HG03280 (cell line): ENCODE results near the gene PAM.
"Not testable (repeated sequence)": the region's sequence is repeated elsewhere in the genome, so short reads cannot be mapped to it uniquely, and the experiment has no call there.

Source experiments
- ATAC-seq: cut with Tn5 transposase; IDR thresholded peaks from one replicate; pipeline ENCODE4 v1.9.1; 2021; ENCODE audit warnings: mild to moderate bottlenecking, moderate library complexity; ENCODE audit not compliant: unreplicated experiment

Gene PAM

DNA sequence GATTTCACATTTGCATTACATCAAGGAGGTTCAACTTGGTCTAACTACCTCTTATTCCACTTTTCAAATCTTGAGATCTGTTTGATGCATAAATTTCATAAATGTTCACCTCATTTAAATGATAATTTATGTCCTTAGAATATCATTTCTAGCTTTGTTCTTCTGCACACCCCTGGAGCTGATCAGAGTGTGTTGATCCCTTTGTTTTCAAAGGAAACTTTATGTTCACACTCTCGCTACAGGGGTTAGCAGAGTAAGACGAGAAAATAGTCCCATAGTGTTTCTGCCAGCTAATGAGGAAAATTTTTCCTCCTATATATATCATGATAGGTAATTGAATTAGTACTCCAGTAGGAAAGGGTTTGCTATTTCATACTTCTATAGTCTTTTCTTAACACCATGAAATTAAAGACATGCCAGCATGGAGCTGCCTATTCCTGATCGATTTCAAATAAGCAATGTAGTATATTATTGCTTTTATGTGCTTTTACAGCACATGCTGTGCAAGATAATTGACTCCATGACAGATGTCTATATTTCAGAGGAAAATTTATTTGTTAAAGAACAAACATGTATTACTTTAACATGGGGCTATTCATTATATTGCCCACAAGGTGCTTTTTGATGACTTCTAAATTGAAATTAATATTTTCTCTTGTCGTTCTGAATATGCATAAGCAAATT, 4.8 kb upstream of the PAM start:
- ATAC-seq = no peak

DNA sequence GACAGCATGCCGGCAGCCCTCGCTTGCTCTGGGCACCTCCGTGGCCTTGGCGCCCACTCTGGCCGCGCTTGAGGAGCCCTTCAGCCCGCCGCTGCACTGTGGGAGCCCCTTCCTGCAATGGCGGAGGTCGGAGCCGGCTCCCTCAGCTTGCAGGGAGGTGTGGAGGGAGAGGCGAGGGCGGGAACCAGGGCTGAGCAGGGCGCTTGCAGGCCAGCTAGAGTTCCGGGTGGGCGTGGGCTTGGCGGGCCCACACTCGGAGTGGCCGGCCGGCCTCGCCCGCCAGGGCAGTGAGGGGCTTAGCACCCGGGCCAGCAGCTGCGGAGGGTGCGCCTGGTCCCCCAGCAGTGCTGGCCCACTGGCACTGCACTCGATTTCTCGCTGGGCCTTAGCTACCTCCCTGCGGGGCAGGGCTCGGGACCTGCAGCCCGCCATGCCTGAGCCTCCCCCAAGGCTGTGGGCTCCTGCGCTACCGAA, 3.2 kb upstream of the PAM start:
- ATAC-seq = not testable (repeated sequence)

DNA sequence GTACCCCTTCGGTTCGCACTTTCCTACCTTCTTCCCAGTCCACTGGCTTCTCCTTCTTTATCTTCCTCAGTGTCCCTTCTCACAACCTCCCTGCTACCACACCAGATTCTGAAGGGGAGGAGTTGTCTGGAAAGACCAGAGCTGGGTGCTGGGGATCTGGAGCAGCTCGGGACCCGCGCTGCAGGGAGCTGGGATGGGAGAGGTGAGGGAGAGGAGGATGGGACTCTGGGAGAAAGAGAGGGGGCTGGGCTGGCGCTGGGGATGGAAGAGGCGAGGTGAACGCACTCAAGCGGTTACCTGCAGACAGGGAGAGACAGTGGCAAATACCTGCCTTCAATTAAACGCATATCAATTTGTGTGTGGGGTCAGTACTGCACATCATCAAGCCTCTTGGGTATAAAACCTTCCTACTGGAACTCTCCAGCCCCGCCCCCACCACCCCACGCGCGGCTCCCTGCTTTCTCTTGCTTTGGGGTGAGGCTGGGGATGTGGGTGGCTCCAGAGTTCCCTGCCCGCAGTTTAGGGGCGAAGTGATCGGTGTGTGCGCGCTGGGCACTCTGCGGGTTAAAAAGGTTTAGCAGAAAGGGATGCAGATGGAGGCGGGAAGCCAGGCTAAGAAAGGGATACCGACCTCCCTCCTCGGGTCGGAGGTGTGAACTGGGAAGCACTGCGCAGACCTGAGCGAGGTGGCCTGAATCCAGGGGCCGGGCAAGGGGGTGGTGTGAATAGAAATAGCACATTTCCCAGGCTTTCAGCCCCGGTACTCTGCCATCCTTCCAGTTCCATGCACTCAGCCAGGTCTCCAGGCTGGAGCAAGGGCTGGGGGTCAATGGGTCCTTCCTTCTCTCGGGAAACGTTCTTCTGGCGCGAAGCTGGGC, 977 bp upstream of the PAM start:
- no peak for ATAC-seq

DNA sequence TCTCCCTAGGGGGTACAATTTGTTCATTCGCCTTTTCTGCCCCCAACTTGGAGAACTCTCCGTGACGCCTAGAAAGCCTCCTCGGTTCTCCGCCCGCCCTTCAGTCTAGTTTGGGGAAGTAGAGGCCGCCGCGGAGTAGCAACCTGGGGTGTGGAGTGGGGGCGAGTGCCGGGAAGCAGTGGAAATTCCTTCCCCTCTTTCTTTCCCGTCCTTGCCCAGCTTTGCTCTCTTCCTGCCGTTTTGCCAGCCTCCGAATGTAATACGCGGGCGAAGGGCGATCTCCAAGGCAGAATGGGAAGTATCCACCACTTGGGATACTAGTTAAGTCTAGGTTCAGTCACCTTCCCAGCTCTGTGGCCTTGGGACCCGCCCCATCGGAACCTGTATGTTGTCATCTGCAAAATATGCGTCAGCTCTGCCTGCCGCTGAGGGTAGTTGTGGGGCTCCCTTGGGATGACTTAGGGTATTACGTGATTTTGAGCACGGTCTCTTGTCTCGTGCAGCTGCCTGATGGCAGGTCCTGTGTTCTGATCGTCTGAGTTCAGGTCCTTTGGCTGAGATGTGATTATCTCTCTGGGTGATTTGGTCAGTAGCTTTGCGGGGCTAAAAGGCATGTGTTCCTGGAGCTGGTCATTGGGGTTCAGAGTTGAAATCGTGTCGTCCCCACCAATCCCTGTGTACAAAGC, 724 bp downstream of the PAM start:
- ATAC-seq = peak; percentile 72

DNA sequence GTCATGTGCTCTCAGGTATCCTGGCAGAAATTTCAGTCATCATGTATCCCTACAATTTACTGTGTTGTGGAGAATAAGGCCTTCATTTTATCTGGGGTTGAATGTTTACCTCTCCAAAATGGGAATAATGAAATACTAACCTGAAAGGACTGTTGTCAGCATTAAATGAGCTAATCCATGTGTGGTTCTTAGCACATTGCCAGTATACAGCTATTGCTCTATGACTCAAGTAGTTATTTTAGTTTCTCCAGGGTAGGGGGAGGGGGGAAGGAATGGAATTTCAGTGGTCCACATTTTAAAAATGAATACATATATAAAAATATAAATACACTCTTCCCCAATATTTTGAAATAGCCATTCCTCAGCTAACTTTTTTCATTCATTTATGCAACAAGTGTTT, 3.5 kb downstream of the PAM start:
- no peak for ATAC-seq

DNA sequence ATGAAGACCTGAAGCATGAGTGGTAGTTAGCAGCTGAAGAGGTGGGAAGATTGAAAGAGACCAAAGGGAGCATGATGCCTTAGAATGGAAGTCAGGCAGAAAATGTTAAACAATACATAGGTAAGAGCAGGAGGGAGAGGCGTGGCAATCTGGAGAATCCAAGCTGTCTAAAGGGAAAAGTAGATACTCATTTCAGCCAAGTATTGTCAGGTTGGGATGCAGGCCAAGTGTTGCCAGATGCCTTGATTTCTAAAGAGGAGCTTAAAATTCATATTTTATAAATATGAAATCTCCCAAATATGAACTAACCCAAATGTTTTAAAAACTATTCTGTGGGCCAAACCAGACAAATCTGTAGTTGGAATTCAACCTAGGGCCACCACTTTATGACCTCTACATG, 4.2 kb downstream of the PAM start:
- ATAC-seq = no peak

DNA sequence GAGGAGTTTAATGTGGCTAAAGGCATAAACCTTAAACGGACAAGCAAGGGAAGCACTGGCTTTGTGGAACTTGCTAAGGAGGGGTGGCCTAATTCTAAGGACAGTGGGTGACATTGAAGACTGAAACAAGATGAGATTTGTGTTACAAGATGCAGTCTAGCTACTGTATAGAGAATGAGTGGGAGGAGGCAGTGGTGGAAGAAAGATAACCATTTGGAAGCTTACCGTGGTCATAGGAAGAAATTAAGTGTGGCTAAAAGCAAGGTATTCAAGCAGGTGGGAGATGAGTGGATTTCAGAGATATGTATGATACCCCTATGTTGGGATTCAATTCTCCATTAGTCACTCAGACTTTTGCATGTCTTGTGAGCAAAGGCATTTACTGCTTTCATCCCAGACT, 4.6 kb downstream of the PAM start:
- no peak for ATAC-seq

DNA sequence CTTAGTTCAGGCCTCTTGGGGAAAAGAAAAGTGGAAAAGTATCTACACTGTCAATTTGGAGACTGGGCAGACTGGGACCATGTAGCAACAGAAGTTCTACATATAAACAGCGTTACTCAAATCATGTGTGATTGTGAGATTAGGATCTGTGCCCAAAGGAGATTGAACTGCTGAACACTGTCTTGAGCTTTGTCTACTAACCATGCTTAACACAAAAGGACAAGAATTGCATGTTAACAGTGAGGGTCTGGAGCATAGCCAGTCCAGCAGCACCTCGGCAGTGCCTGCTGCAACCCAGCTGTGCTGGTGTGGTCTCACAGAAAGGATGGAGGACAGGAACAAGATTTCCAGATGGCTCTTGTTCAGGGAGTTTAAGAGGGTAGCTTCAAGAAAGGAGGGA, 5.7 kb downstream of the PAM start:
- no peak for ATAC-seq

DNA sequence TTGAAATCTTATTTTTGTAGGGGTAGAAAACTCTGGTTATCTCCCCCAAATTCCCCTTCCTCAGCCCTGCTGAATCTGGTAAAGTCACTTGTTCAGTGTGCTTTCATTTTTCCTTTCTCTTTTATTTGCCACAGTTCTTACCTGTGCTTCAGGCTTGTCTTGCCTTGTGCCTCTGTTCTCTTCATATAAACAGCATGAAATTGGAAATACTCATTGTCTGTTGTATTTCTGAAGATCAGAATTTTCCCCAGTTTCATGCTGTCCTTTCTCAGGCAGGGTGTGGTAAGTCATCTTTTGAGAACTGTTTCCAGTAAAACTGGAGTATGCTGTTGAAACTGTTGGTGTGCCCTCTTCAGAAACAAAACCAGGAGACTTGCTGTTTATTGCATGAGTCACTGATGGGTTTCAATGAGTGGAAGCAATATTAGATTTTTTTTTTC, 7.0 kb downstream of the PAM start:
- ATAC-seq = peak; percentile 75

DNA sequence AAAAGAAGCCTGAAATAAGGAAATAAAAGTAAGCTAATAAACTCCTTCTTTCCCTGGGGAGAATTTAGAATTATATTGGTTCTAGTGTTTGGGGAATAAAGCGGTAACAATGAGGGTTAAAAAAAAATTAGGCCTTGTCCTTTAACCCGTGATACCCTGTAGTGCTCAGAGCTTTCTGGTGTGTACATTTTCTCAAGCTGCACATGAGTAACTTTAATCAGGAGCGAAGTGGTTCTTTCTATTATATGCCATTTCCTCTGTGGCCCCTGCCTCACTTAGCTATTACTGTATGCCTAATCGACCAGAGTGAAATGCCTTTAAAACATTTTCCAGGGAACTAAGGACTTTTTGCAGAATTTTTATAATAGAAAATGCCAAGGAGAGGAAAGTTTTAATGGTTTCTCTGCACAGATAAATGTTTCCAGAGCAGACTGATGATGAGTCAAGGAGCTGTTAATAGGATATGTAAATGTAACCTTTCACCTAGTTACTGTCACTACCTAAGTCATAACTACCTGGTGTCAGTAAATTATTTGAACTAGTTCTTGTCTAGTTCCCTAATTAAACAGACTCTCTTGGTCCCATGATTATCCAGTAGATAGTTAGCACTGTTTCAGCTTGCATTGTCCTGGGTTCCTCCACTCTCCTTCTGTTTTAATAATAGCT, 7.6 kb downstream of the PAM start:
- no peak for ATAC-seq

DNA sequence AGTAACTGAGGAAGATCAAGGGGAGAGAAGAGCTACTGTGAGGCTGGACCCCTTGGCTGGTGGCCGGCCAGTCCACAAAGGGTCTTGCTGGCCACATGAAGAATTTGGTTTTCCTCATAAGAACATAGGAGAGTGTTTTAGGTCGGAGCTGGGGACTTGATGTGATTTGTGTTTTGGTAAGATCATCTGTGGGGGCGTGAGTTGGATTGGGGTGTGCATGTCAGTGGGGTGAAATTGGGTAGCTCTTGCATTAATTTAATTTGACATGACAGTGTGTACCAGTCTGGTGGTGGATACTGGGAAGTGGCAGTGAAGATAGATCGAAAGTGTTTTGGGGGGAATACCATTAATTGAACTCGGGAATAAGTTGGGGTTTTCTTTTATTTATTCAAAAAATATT, 8.6 kb downstream of the PAM start:
- ATAC-seq = no peak

DNA sequence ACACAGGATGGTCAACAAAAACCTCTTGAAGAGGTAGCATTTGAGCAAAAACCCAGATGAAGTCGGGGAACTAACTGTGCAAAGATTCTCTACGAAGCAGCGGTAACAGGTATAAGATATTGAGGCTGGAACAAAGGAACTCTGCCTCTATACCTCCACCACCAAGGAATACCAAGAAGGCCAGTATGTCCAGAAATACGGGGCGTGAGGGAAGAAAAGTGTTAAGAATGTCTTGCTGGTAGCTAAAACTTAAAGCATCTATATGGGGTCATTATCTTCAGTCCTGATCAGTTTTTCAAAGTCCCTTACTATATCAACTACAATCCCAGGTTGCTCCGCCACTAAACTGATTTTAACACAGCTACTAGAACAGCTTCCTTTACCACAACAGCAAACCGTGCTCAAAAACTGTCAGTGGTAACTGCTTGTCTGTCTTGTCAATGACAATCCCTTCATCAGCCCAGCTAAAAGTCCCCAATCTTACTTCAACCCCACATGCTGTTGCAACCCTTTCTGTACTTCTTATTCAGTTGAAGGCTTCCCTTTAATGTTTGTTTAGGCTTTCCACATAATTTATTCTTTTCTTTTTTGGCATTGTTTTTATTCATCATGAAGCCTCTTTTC, 9.4 kb downstream of the PAM start:
- no peak for ATAC-seq

DNA sequence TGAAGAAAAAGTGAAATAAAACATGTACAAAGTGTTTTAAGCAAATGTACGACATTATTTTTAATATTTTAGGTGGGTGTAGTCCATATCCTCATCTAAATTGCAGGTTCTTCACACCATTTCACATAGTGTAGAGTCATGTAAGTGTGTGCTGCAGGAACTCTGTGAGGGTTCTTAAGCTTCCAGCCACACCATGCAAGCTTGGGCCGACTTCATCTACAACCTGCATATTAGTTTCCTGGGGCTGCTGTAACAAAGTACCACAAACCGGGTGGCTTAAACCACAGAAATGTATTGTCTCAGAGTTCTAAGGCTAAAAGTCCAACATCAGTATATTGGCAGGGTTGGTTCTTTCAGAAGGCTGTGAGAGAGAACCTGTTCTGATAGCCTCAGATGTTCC, 10.2 kb downstream of the PAM start:
- ATAC-seq = no peak

DNA sequence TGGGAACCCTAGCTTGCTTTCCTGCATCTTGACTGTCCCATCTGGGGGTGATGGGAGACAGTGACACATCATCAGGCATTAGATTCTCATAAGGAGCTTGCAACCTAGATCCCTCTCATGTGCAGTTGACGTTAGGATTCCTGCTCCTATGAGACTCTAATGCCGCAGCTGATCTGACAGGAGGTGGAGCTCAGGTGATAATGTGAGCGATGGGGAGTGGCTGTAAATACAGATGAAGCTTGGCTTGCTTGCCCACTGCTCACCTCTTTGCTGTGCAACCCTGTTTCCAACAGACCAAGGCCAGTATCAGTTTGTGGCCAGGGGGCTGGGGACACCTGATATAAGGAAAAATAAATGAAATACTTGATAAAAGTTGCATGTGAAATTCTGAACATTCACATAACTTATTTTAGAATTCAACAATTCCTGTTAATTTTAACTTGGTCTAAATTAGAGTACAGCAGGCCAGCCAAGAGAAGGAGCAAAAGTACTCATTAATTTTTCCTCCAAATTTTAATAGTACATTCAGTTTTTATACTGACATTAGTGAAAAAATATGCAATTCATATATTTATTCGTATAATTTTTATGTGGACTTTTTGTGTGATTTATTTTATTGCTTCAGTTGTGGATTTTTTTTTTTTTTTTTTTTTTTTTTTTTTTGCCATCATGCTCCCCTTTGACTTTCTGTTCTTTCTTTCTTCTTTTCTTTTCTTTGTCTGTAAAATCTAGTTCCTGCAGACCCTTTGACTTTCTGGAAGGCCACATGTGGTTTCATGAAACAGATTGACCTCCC, 11.4 kb downstream of the PAM start:
- ATAC-seq = no peak

DNA sequence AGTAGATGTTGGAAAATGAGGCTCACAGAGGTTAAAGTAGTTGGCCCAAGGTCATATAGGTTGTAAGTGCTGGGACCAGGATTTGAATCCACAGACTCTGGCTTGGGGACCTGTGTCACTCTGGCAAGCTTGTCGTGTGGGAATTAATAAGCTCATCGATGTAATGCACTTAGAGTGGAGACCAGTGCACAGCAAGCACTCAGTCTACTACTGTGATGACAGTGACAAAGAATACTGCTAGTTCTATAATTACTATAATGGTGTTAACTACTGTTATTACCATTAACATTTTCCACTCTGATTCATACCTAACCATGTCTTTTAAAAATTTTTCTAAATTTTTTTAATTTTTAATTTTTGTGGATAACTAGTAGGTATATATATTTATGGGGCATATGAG, 12.8 kb downstream of the PAM start:
- no peak for ATAC-seq

DNA sequence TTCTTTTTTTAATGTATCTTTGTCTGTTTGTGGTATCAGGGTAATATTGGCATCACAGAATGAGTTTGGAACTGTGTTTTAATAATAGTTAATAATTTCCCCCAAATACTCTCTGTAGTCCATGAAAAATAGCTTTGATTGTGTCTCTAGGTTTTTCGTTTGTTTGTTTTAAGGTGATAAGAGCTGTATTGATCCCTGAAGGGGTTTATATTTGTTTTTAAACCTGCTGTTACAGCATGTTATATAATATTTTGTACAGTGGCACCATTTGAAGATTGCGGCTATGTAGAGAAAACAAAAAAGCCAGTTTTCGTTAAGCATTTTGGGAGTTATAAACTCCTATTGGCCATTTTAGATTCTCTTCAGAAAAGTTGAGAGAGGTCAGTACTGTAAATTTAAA, 15.7 kb downstream of the PAM start:
- no peak for ATAC-seq

DNA sequence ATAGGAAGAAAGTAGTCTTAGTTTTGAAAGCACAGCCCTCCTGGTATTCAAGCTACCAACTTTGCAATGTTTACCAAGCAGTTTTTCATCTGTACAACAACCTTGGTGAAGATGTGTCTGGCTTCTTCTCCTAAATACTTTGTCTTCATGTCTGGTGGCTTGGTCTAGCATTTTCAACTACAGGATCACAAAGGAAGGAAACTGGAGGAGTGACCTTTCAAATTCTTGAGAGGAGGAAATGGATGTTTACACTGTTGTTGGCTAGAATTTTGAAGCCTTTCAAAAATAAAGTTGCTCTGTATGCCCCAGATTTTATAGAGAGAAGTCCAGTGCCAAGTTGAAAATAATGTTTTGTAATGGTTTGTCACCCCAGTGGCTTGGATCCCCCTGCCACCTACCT, 16.3 kb downstream of the PAM start:
- no peak for ATAC-seq

DNA sequence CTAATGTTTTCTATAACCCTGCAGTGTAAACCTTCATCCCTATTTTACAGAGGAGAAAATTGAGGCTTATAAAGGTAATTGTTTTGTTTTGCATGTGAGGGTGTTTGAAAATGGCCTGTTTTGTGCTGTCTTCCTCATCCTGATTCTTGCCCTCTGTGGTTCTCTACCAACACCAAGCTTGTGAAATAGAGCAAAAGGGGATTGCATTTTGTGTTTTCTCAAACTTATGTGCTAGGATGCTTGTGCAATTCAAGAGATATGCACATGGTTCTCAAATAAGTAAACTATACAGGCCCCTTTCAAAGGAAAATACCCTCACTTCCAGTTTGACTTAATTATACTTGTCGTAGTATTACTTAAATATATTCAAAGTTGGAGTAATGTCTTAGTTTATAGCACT, 17.2 kb downstream of the PAM start:
- no peak for ATAC-seq

DNA sequence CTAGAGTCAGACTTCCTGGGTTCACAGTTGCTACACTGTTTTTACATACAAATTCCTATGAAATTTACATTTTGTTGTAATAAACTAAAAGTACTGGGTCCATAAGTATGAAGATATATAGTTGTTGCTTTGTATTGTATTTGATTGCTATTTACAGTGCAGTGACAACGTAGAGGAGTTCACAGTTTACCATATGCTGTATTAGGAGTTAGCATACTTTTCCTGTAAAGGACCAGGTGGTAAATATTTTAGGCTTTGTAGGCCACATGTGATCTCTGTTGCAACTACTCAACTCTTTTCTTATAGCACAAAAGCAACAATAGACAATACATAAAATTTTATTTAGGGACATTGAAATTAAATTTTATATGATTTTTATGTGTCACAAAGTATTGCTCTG, 18.0 kb downstream of the PAM start:
- no peak for ATAC-seq

DNA sequence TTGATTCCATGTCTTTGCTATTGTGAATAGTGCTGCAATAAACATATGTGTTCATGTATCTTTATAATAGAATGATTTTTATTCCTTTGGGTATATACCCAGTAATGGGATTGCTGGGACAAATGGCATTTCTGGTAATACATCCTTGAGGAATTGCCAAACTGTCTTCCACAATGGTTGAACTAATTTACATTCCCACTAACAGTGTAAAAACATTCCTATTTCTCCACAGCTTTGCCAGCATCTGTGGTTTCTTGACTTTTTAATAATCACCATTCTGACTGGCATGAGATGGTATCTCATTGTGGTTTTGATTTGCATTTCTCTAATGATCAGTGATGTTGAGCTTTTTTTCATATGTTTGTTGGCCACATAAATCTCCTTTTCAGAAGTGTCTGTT, 20.7 kb downstream of the PAM start:
- not testable (repeated sequence) for ATAC-seq
